Aorta (tissue), 5 donors: ENCODE data around the gene ADCYAP1R1. TPM values are rescaled to one million over a fixed set of nuclear protein-coding genes. Genes with fewer than 3 reads are reported as not detected.
A peak's percentile ranks its signal among the peaks of the same experiment; 100 is the strongest.

ENCODE experiments used
- ATAC-seq: fragments of 200-7000 bp; cut with Tn5 transposase; one replicate; pipeline ENCODE4 v1.9.1; 2022; ENCODE audit warnings: moderate library complexity; ENCODE audit not compliant: low FRiP score
- DNase-seq, 2 donors: peaks; one replicate each; pipeline ENCODE4 v3.0.0-alpha.2; 2020
- H3K27ac ChIP-seq, 2 donors: one replicate each; pipeline ENCODE4 v1.5.1; 2013; ENCODE audit warnings: low read length in 2 of 2, mild to moderate bottlenecking in 2 of 2, moderate library complexity in 2 of 2, control low read depth in 1 of 2, inconsistent platforms in 1 of 2, low read depth in 1 of 2
- H3K27me3 ChIP-seq, 2 donors: one replicate each; pipeline ENCODE4 v1.6.1; 2013; ENCODE audit warnings: control low read depth in 1 of 2, low read length in 1 of 2, mild to moderate bottlenecking in 1 of 2, moderate library complexity in 1 of 2; ENCODE audit not compliant: insufficient read depth in 2 of 2, control insufficient read depth in 1 of 2
- H3K36me3 ChIP-seq, 2 donors: one replicate each; pipeline ENCODE4 v1.6.1; 2013; ENCODE audit warnings: control low read depth in 1 of 2, low read length in 1 of 2, mild to moderate bottlenecking in 1 of 2; ENCODE audit not compliant: insufficient read depth in 2 of 2, control insufficient read depth in 1 of 2
- H3K4me1 ChIP-seq, 2 donors: one replicate each; pipeline ENCODE4 v1.6.1; 2013; ENCODE audit warnings: low read length in 2 of 2, control low read depth in 1 of 2, mild to moderate bottlenecking in 1 of 2, moderate library complexity in 1 of 2; ENCODE audit not compliant: insufficient read depth in 2 of 2, control insufficient read depth in 1 of 2
- H3K4me3 ChIP-seq, 2 donors: one replicate each; pipeline ENCODE4 v1.5.1; 2013; ENCODE audit warnings: low read length in 2 of 2, control low read depth in 1 of 2, mild to moderate bottlenecking in 1 of 2
- H3K9me3 ChIP-seq: one replicate; pipeline ENCODE4 v1.6.1; 2013; ENCODE audit warnings: mild to moderate bottlenecking, low read length; ENCODE audit not compliant: control insufficient read depth
- WGBS, 2 donors: extraction: QIAGEN DNeasy Blood & Tissue Kit; methylation state at CpG; one replicate each; pipeline ENCODE4 v1.1.7; 2013; 5-methylcytosine and 5-hydroxymethylcytosine counted together
- intact Hi-C, 2 donors: fragments of 100-400 bp; cut with DNase I; formaldehyde crosslinking; loops; one replicate each; pipeline versions ENCODE4 v1.14.2 to v1.15.0; 2022
- polyA plus RNA-seq, 2 donors: library from polyadenylated mRNA; stranded (reverse); fragments of 200-250 nt; gene quantifications; one replicate each; pipeline ENCODE4 v1.2.3, GENCODE V29; 2013
- total RNA-seq, 2 donors: library from RNA; stranded (reverse); fragmentation: NEBNext Ultra II Directional; extraction: Animal tissue kit (Norgen Biotek cat#: 25700); gene quantifications; one replicate each; pipeline ENCODE4 v1.2.1, GENCODE V29; 2021
- donor health status: healthy with polysubstance abuse.
- donor health status: Bipolar disorder and iron deficiency.
- donor health status: DM: no; HTN: no; CAD: no.
- donor health status: DM: no; HTN: no; CAD: no.
- donor health status: DM: yes; HTN: yes; CAD: no.

ADCYAP1R1 gene
- total and polyA plus RNA-seq, 4 donors, result 1.1 to 6.1 TPM; not detected in 2

GRCh38 chr7:31102151-31102972, 50.3 kb downstream of the ADCYAP1R1 start:
- DNase-seq (peak in 1 of 2 donors; percentile 53), ATAC-seq (no peak)
- intact Hi-C loops, result no loop called here
- Histone ChIP-seq H3K9me3 (no peaks in the 10 kb centered on the region), H3K4me3 (no peak overlapping the region), H3K27me3 (no peaks in the 10 kb centered on the region), H3K36me3 (no peaks in the 10 kb centered on the region), H3K27ac (no peak overlapping the region), H3K4me1 (no peaks in the 10 kb centered on the region)
- 69 to 78% methylated on average over 12 of the region's 12 CpGs for WGBS, 2 donors

- intact Hi-C loops, result no loop called here
- DNase-seq, result peak in 1 of 2 donors; percentile 55
- Histone ChIP-seq H3K27ac (no peak overlapping the region), H3K4me3 (no peak overlapping the region), H3K4me1 (no peaks in the 10 kb centered on the region), H3K9me3 (no peaks in the 10 kb centered on the region), H3K36me3 (no peaks in the 10 kb centered on the region), H3K27me3 (no peaks in the 10 kb centered on the region)
- ATAC-seq, result no peak
- WGBS, 2 donors, result 60 to 62% methylated on average over 9 of the region's 9 CpGs
Observed at GRCh38 chr7:31102973-31103850, 51.1 kb downstream of the ADCYAP1R1 start.

GRCh38 chr7:31104361-31105255, 52.5 kb downstream of the ADCYAP1R1 start:
- intact Hi-C loops, result no loop called here
- no peak overlapping the region for H3K4me3 ChIP-seq
- no peaks in the 10 kb centered on the region for H3K36me3 ChIP-seq
- ATAC-seq (no peak), DNase-seq (peak in 1 of 2 donors; percentile 41)
- no peak overlapping the region for H3K27ac ChIP-seq
- H3K27me3 ChIP-seq, result no peaks in the 10 kb centered on the region
- H3K4me1 ChIP-seq, result no peaks in the 10 kb centered on the region
- no peaks in the 10 kb centered on the region for H3K9me3 ChIP-seq
- WGBS, 2 donors, result 81 to 86% methylated on average over 8 of the region's 8 CpGs

- ATAC-seq (no peak), DNase-seq (peak in 1 of 2 donors; percentile 38)
- no peaks in the 10 kb centered on the region for H3K36me3 ChIP-seq
- H3K4me1 ChIP-seq, result no peaks in the 10 kb centered on the region
- no peaks in the 10 kb centered on the region for H3K27me3 ChIP-seq
- no peak overlapping the region for H3K4me3 ChIP-seq
- 83 to 86% methylated on average over 7 of the region's 7 CpGs for WGBS, 2 donors
- intact Hi-C loops, result no loop called here
- no peaks in the 10 kb centered on the region for H3K9me3 ChIP-seq
- no peak overlapping the region for H3K27ac ChIP-seq
Observed at GRCh38 chr7:31105256-31105950, 53.3 kb downstream of the ADCYAP1R1 start.

GRCh38 chr7:31106303-31107105, 54.4 kb downstream of the ADCYAP1R1 start:
- intact Hi-C loops, result no loop called here
- ATAC-seq (no peak), DNase-seq (peak in 1 of 2 donors; percentile 62)
- no peaks in the 10 kb centered on the region for H3K36me3 ChIP-seq
- no peak overlapping the region for H3K4me3 ChIP-seq
- no peaks in the 10 kb centered on the region for H3K4me1 ChIP-seq
- H3K9me3 ChIP-seq, result no peaks in the 10 kb centered on the region
- H3K27me3 ChIP-seq, result no peaks in the 10 kb centered on the region
- H3K27ac ChIP-seq, result no peak overlapping the region
- WGBS, 2 donors, result 89 to 90% methylated on average over 13 of the region's 13 CpGs

DNA sequence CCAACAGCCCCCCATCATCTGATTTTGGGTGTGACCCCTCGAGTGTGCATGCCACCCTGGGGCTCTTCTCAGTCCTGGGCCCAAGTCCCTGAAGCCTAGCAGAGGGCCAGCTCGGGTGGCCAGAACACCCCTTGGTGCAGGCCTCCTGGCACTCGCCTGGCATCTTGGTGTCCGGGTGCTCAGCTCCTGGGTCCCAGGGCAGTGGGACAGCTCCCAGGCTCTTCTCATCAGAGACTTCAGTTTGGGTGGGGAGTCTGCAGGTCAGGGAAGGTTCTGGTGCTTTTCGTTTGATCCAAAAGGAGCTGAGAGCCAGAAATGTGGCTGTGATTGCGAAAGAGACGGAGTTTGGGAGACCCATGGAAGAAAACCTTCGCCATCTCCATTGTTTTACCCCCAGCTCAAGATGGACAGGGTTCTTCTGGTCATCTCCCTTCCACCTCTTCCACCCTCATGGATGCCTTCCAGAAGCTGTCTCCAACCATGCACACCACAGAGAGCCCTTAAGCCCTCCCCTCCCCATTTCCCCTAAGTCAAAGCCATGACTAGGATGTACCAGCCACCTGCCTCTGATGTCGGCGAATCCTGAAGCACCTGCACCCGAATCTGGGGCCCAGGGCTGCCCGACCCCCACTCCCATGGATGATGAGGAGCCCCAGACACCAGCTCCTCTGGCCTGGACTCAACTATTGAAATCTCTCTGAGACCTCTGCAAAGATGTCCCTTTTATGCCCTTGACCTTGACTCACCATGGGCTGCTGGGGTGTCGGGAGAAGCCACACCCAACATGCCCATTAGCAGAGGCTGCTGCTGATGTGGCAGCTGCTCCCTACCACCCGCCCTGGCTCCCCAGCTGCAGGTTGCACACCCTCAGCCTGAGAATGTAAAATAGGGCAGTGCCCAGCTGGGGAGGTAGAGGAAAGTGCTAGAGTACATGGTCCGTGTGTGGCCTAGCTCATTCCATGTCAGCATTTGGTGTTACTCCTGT, 55.3 kb downstream of the ADCYAP1R1 start:
- intact Hi-C loops, result no loop called here
- Histone ChIP-seq H3K27me3 (no peaks in the 10 kb centered on the region), H3K4me3 (no peak overlapping the region), H3K27ac (no peak overlapping the region), H3K36me3 (no peaks in the 10 kb centered on the region), H3K9me3 (no peaks in the 10 kb centered on the region), H3K4me1 (no peaks in the 10 kb centered on the region)
- DNase-seq (no peak), ATAC-seq (no peak)
- 84% methylated on average over 15 of the region's 15 CpGs for WGBS, 2 donors
